ENCODE data around the gene CFAP157.

Gene CFAP157

GRCh38 chr9:127762111-127762676, 55.4 kb downstream of the CFAP157 start:
- DNase-seq: no peak

GRCh38 chr9:127763918-127764384, 57.2 kb downstream of the CFAP157 start:
- DNase-seq: peak; percentile 25

GRCh38 chr9:127765418-127765817, 58.6 kb downstream of the CFAP157 start:
- no peak for DNase-seq

All from right kidney (tissue), 1 donor.